Heart right ventricle (tissue), 16 donors: Measurements from ENCODE around the gene PRSS50. TPM values are rescaled to one million over a fixed set of nuclear protein-coding genes. Genes with fewer than 3 reads are reported as not detected.
A peak's percentile ranks its signal among the peaks of the same experiment; 100 is the strongest.

Experiments
- ATAC-seq, 8 donors: fragments of 200-7000 bp; cut with Tn5 transposase; one replicate each; pipeline ENCODE4 v1.9.1; 2020; ENCODE audit warnings: mild to moderate bottlenecking in 8 of 8, moderate library complexity in 8 of 8, moderate number of reproducible peaks in 1 of 8
- DNase-seq, 2 donors: peaks; one replicate each; pipeline ENCODE4 v3.0.0-alpha.2; 2020
- H3K27ac ChIP-seq, 10 donors: fragments of 200-600 bp; sonication (generic) in 2 of 10; one replicate each; pipeline versions ENCODE4 v1.5.0 to v1.8.0; 2020 to 2022; ENCODE audit warnings: mild to moderate bottlenecking in 3 of 10
- H3K27me3 ChIP-seq, 7 donors: fragments of 200-600 bp; one replicate each; pipeline ENCODE4 v1.8.0; 2021 to 2022; ENCODE audit warnings: mild to moderate bottlenecking in 2 of 7
- H3K36me3 ChIP-seq, 9 donors: fragments of 200-600 bp; sonication (generic) in 1 of 9; one replicate each; pipeline versions ENCODE4 v1.5.0 to v1.8.0; 2020 to 2022; ENCODE audit warnings: mild to moderate bottlenecking in 2 of 9
- H3K4me1 ChIP-seq, 9 donors: fragments of 200-600 bp; sonication (generic) in 1 of 9; one replicate each; pipeline versions ENCODE4 v1.5.0 to v1.8.0; 2020 to 2022; ENCODE audit warnings: mild to moderate bottlenecking in 4 of 9
- H3K4me3 ChIP-seq, 10 donors: fragments of 200-600 bp; sonication (generic) in 2 of 10; one replicate each; pipeline versions ENCODE4 v1.5.0 to v1.8.0; 2020 to 2022; ENCODE audit warnings: mild to moderate bottlenecking in 7 of 10, moderate library complexity in 2 of 10
- H3K9me3 ChIP-seq, 11 donors: fragments of 200-600 bp in 10 of 11; sonication (generic) in 2 of 11; one replicate each; pipeline versions ENCODE4 v1.5.0 to v1.8.0; 2013 to 2022; ENCODE audit warnings: mild to moderate bottlenecking in 2 of 11, control low read depth in 1 of 11, moderate library complexity in 1 of 11
- CTCF ChIP-seq, 9 donors: fragments of 200-600 bp; sonication (generic) in 2 of 9; IDR thresholded peaks; one replicate each; pipeline versions ENCODE4 v1.5.0 to v1.8.0; 2021 to 2022; ENCODE audit warnings: antibody characterized with exemption in 9 of 9, mild to moderate bottlenecking in 5 of 9, moderate library complexity in 1 of 9
- WGBS, 2 donors: extraction: QIAGEN DNeasy Blood & Tissue Kit; methylation state at CpG; one replicate each; pipeline ENCODE4 v1.1.7; 2013; ENCODE audit warnings: inconsistent platforms in 1 of 2; 5-methylcytosine and 5-hydroxymethylcytosine counted together
- intact Hi-C, 10 donors: fragments of 100-400 bp; cut with DNase I; formaldehyde crosslinking; loops; one replicate each; pipeline versions ENCODE4 v1.11.1 to v1.14.2; 2022
- polyA plus RNA-seq, 2 donors: library from polyadenylated mRNA; stranded (reverse); fragments of 200-250 nt; gene quantifications; one replicate each; pipeline ENCODE4 v1.2.3, GENCODE V29; 2013
- total RNA-seq, 10 donors: library from RNA; stranded (reverse); fragmentation: NEBNext Ultra II Directional in 3 of 10; extraction: Animal tissue kit (Norgen Biotek cat#: 25700) in 3 of 10; gene quantifications; one replicate each; pipeline versions ENCODE4 v1.2.1 to v1.2.4, GENCODE V29; 2021 to 2023
- donor health status: Arrhythmogenic right ventricular cardiomyopathy.
- donor health status: ischemic (EF 13 %, LVEDD 7.1; RV severe dilation, severe dysfunction).
- donor health status: healthy with polysubstance abuse.
- donor health status: DM: no; HTN: yes; CAD: no.
- donor health status: DM: no; HTN: no; CAD: no.
- donor health status: ischemic (EF 25% LVEDD 6.9; RV normal size, moderate dysfunction).
- donor health status: ischemic (EF 25% LVEDD 5.7; RV mildly dilated, moderate dysfunction).
- donor health status: healthy.
- donor health status: DM: yes; HTN: yes; CAD: no.
- donor health status: Ischemic cardiomyopathy.
- donor health status: ischemic (EF 35%, LVEDD 5.7; RV mildly dilated, moderate dysfunction).
- donor health status: nonischemic (EF 11% LVEDD 7.7; RV severe dilation, severe dysfunction).
- donor health status: DM: yes; HTN: yes; CAD: no.
- donor health status: PGD.
- donor health status: ischemic (EF 29% LVEDD 5.4; RV normal size, mild dysfunction).
- donor health status: nonischemic (EF 23%, LVEDD 6.1; RV moderate dilation, normal function).

PRSS50 gene
- total and polyA plus RNA-seq, 12 donors, result 0.09 to 0.88 (median 0.31) TPM; not detected in 2

GRCh38 chr3:46679681-46680080 is 38.0 kb downstream of the PRSS50 start:
- Histone ChIP-seq H3K4me1 (peaks cover 2 to 42% (median 33%) of the 10 kb centered on the region in 9 donors), H3K36me3 (peaks cover 0 to 85% (median 16%) of the 10 kb centered on the region in 9 donors)
- DNase-seq, result no peak

GRCh38 chr3:46678280-46678679 is 39.4 kb downstream of the PRSS50 start:
- no peak for TF ChIP-seq CTCF (IDR thresholded peaks at IDR 0.05)
- WGBS, 2 donors, result 93 to 96% methylated on average over 6 of the region's 6 CpGs
- DNase-seq, result no peak
- no peak for ATAC-seq
- intact Hi-C loops, result no loop called here
- H3K4me1 ChIP-seq, result peaks cover 2 to 42% (median 33%) of the 10 kb centered on the region in 9 donors
- no peak overlapping the region for H3K27ac ChIP-seq
- peaks cover 0 to 85% (median 16%) of the 10 kb centered on the region in 9 donors for H3K36me3 ChIP-seq
- no peaks in the 10 kb centered on the region for H3K9me3 ChIP-seq
- H3K4me3 ChIP-seq, result no peak overlapping the region
- no peaks in the 10 kb centered on the region for H3K27me3 ChIP-seq

More at GRCh38 chr3:46679681-46680080, 38.0 kb downstream of the PRSS50 start:
- H3K4me3 ChIP-seq, result no peak overlapping the region
- H3K27ac ChIP-seq, result peak overlapping the region in 4 of 10 donors; percentile 0 to 70 (median 16)
- no peak for ATAC-seq
- WGBS, 2 donors, result 91 to 94% methylated on average over 5 of the region's 5 CpGs
- H3K27me3 ChIP-seq, result no peaks in the 10 kb centered on the region
- intact Hi-C loops, result no loop called here
- no peak for TF ChIP-seq CTCF (IDR thresholded peaks at IDR 0.05)
- H3K9me3 ChIP-seq, result no peaks in the 10 kb centered on the region

GRCh38 chr3:46677411-46677726 is 40.3 kb downstream of the PRSS50 start:
- 49 to 66% methylated on average over 6 of the region's 6 CpGs for WGBS, 2 donors
- ATAC-seq (peak; percentile 29 to 82 (median 68)), DNase-seq (peak; percentile 78 to 79)
- Histone ChIP-seq H3K27ac (peak overlapping the region in 8 of 10 donors; percentile 5 to 59 (median 44)), H3K9me3 (no peaks in the 10 kb centered on the region), H3K4me3 (peak overlapping the region in 2 of 10 donors; percentile 28 to 30), H3K36me3 (peaks cover 0 to 85% (median 7%) of the 10 kb centered on the region in 9 donors), H3K4me1 (peaks cover 2 to 42% (median 33%) of the 10 kb centered on the region in 9 donors), H3K27me3 (no peaks in the 10 kb centered on the region)
- no peak for TF ChIP-seq CTCF (IDR thresholded peaks at IDR 0.05)
- intact Hi-C loops, result no loop called here

GRCh38 chr3:46676601-46677410 is 40.9 kb downstream of the PRSS50 start:
- peak overlapping the region in 8 of 10 donors; percentile 5 to 59 (median 44) for H3K27ac ChIP-seq

More at GRCh38 chr3:46676601-46677410, 40.9 kb downstream of the PRSS50 start:
- TF ChIP-seq CTCF (IDR thresholded peaks at IDR 0.05), result no peak
- 78 to 83% methylated on average over 16 of the region's 16 CpGs for WGBS, 2 donors
- Histone ChIP-seq H3K4me1 (peaks cover 2 to 40% (median 30%) of the 10 kb centered on the region in 9 donors), H3K4me3 (peak overlapping the region in 6 of 10 donors; percentile 14 to 30 (median 24)), H3K36me3 (peaks cover 0 to 85% (median 6%) of the 10 kb centered on the region in 9 donors), H3K9me3 (no peaks in the 10 kb centered on the region), H3K27me3 (no peaks in the 10 kb centered on the region)
- DNase-seq (no peak), ATAC-seq (peak in 3 of 8 donors; percentile 1 to 23 (median 2))
- intact Hi-C loops, result no loop called here
